BE2C (cell line): ENCODE measurements around the gene NPEPL1.

Experiments
- DNase-seq: peaks from one replicate; pipeline ENCODE4 v3.0.0-alpha.2; 2020
- H3K27me3 ChIP-seq: fragments of 250-450 bp; sonication (Bioruptor Pico); 2 replicates; pipeline ENCODE4 v1.5.1; 2020; ENCODE audit warnings: mild to moderate bottlenecking
- H3K36me3 ChIP-seq: fragments of 250-450 bp; sonication (Bioruptor Pico); 2 replicates; pipeline ENCODE4 v1.5.1; 2020; ENCODE audit warnings: mild to moderate bottlenecking
- H3K4me1 ChIP-seq: fragments of 250-450 bp; sonication (Bioruptor Pico); 2 replicates; pipeline ENCODE4 v1.5.1; 2020
- H3K4me3 ChIP-seq: 2 replicates; pipeline ENCODE4 v1.5.1; 2011; ENCODE audit warnings: low read depth, low read length
- H3K9me3 ChIP-seq: fragments of 250-450 bp; sonication (Bioruptor Pico); 2 replicates; pipeline ENCODE4 v1.5.1; 2020
- TF ChIP-seq, protein P1 (sequence below): IDR thresholded peaks from 2 replicates; pipeline ENCODE4 v1.5.1; 2012; ENCODE audit warnings: mild to moderate bottlenecking, low read depth, low read length

The NPEPL1 gene

GRCh38 chr20:58712806-58713731 lies 20.5 kb downstream of the NPEPL1 start:
- no peak for DNase-seq
- Histone ChIP-seq H3K27me3 (no peaks in the 10 kb centered on the region), H3K9me3 (no peaks in the 10 kb centered on the region), H3K4me1 (peaks cover 8% of the 10 kb centered on the region), H3K4me3 (no peak overlapping the region), H3K36me3 (no peaks in the 10 kb centered on the region)
- TF ChIP-seq, protein P1, sequence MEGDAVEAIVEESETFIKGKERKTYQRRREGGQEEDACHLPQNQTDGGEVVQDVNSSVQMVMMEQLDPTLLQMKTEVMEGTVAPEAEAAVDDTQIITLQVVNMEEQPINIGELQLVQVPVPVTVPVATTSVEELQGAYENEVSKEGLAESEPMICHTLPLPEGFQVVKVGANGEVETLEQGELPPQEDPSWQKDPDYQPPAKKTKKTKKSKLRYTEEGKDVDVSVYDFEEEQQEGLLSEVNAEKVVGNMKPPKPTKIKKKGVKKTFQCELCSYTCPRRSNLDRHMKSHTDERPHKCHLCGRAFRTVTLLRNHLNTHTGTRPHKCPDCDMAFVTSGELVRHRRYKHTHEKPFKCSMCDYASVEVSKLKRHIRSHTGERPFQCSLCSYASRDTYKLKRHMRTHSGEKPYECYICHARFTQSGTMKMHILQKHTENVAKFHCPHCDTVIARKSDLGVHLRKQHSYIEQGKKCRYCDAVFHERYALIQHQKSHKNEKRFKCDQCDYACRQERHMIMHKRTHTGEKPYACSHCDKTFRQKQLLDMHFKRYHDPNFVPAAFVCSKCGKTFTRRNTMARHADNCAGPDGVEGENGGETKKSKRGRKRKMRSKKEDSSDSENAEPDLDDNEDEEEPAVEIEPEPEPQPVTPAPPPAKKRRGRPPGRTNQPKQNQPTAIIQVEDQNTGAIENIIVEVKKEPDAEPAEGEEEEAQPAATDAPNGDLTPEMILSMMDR, result no peak

GRCh38 chr20:58713801-58714339 lies 21.3 kb downstream of the NPEPL1 start:
- no peaks in the 10 kb centered on the region for H3K9me3 ChIP-seq
- peak; percentile 13 for DNase-seq
- H3K36me3 ChIP-seq, result no peaks in the 10 kb centered on the region
- H3K27me3 ChIP-seq, result no peaks in the 10 kb centered on the region
- H3K4me1 ChIP-seq, result peaks cover 8% of the 10 kb centered on the region
- TF ChIP-seq, protein P1, result no peak
- H3K4me3 ChIP-seq, result no peak overlapping the region

GRCh38 chr20:58714340-58714922 lies 21.8 kb downstream of the NPEPL1 start:
- Histone ChIP-seq H3K36me3 (no peaks in the 10 kb centered on the region), H3K4me3 (no peak overlapping the region), H3K9me3 (no peaks in the 10 kb centered on the region), H3K27me3 (no peaks in the 10 kb centered on the region), H3K4me1 (peaks cover 8% of the 10 kb centered on the region)
- TF ChIP-seq, protein P1, result no peak
- DNase-seq, result peak; percentile 10

DNA sequence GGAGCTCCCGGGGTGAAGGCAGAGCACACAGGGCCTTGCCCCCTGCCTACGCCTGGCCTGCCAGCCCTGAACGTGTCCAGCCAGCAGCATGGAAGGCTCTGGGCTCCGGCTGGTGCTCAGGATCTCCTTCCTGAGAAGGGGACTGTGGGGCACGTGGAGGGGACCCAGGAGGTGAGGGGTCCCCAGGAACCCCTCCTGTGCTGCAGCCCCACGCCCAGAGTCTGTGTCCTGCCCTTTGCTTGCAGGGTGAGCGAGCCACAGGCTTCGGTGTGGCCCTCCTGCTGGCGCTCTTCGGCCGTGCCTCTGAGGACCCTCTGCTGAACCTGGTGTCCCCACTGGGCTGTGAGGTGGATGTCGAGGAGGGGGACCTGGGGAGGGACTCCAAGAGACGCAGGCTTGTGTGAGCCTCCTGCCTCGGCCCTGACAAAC lies 22.3 kb downstream of the NPEPL1 start:
- DNase-seq, result no peak

GRCh38 chr20:58715391-58715800 lies 22.8 kb downstream of the NPEPL1 start:
- no peak for DNase-seq
- Histone ChIP-seq H3K4me3 (no peak overlapping the region), H3K36me3 (no peaks in the 10 kb centered on the region), H3K9me3 (no peaks in the 10 kb centered on the region), H3K27me3 (no peaks in the 10 kb centered on the region), H3K4me1 (peaks cover 8% of the 10 kb centered on the region)
- TF ChIP-seq, protein P1, result no peak

More for the DNA sequence above, 22.3 kb downstream of the NPEPL1 start:
- no peaks in the 10 kb centered on the region for H3K36me3 ChIP-seq
- H3K27me3 ChIP-seq, result no peaks in the 10 kb centered on the region
- TF ChIP-seq, protein P1, result no peak
- H3K9me3 ChIP-seq, result no peaks in the 10 kb centered on the region
- H3K4me3 ChIP-seq, result no peak overlapping the region
- peaks cover 8% of the 10 kb centered on the region for H3K4me1 ChIP-seq
